ENCODE results near the gene CDK5RAP2. TPM values are rescaled to one million over a fixed set of nuclear protein-coding genes. Genes with fewer than 3 reads are reported as not detected.

Gene CDK5RAP2
- total and polyA plus RNA-seq, 10 of the 15 experiments (the other 5 are each of a cell fraction or from before 2014, with no cell fraction given): 16.2 to 53.5 (median 34.5) TPM

GRCh38 chr9:120396418-120396817 lies 183.5 kb downstream of the CDK5RAP2 start:
- no peak overlapping the region for H3K4me3 ChIP-seq
- no TSS peak for BruUV-seq (replicated peaks)
- H3K4me2 ChIP-seq (ENCODE audit: control insufficient read depth, insufficient read depth): no peak overlapping the region
- H3K79me2 ChIP-seq (ENCODE audit: control insufficient read depth, insufficient read depth, low read length): no peaks in the 10 kb centered on the region
- ChIA-PET POLR2A (no interaction called here), RAD21 (ENCODE audit: unreplicated experiment) (no interaction called here), CTCF (no interaction called here), SMC1A (ENCODE audit: uncharacterized antibody, unreplicated experiment) (no interaction called here)
- in situ Hi-C loops (cut with MboI): no loop called here
- no peaks in the 10 kb centered on the region for H3K9me3 ChIP-seq (replicated peaks; ENCODE audit: control insufficient read depth, insufficient read depth, low read length)
- H3K27ac ChIP-seq (ENCODE audit: control insufficient read depth, insufficient read depth): no peak overlapping the region
- no peak for DNase-seq (ENCODE audit: low read depth, low spot score)
- ATAC-seq: no peak
- 0 out of 2 replicates have a peak, but pooled peaks cover 2% of the 10 kb centered on the region for H4K20me1 ChIP-seq (ENCODE audit: control insufficient read depth, insufficient read depth)
- H3K9ac ChIP-seq (ENCODE audit: control insufficient read depth, insufficient read depth, low read length): no peak overlapping the region
- no peak for FAIRE-seq
- intact Hi-C loops (cut with micrococcal nuclease; ENCODE audit: unreplicated experiment): no loop called here
- no peaks in the 10 kb centered on the region for H3K27me3 ChIP-seq (replicated peaks in 1 of 2; ENCODE audit: control insufficient read depth in 2 of 2, insufficient read depth in 2 of 2, low read length in 1 of 2)
- H3K36me3 ChIP-seq (ENCODE audit: control insufficient read depth in 2 of 2, insufficient read depth in 2 of 2, low read length in 1 of 2): peaks cover 25 to 55% of the 10 kb centered on the region in 2 experiments
- H2AFZ ChIP-seq (ENCODE audit: control insufficient read depth, low read depth, low read length): no peak overlapping the region
- WGBS (ENCODE audit: insufficient coverage, insufficient replicate concordance, low lambda C conversion rate, missing lambda C conversion rate): 59% methylated on average over 3 of the region's 3 CpGs
- TF ChIP-seq MEF2B (IDR thresholded peaks at IDR 0.05; ENCODE audit: partially characterized antibody, poor library complexity, severe bottlenecking) (no peak), ZZZ3 (IDR thresholded peaks at IDR 0.05; ENCODE audit: control insufficient read depth, insufficient read length, low read depth) (no peak), PML (IDR thresholded peaks at IDR 0.05; ENCODE audit: low read length) (no peak), RELA (IDR thresholded peaks at IDR 0.05; ENCODE audit: borderline replicate concordance, partially characterized antibody) (no peak), CREM (IDR thresholded peaks at IDR 0.05; ENCODE audit: low read depth) (no peak), SUPT20H (IDR thresholded peaks at IDR 0.05; ENCODE audit: borderline replicate concordance, control insufficient read depth, low read depth, low read length) (no peak), E2F4 (IDR thresholded peaks at IDR 0.05; ENCODE audit: low read depth, low read length) (no peak)
- no peaks in the 10 kb centered on the region for H3K4me1 ChIP-seq (ENCODE audit: control insufficient read depth, insufficient read depth, low read length)

- ChIA-PET SMC1A (ENCODE audit: uncharacterized antibody, unreplicated experiment) (no interaction called here), CTCF (no interaction called here)
Observed at GRCh38 chr9:120395376-120395775, 184.6 kb downstream of the CDK5RAP2 start.

More at GRCh38 chr9:120395376-120395775, 184.6 kb downstream of the CDK5RAP2 start:
- Histone ChIP-seq H4K20me1 (ENCODE audit: control insufficient read depth, insufficient read depth) (0 out of 2 replicates have a peak, but pooled peaks cover 2% of the 10 kb centered on the region), H3K27ac (ENCODE audit: control insufficient read depth, insufficient read depth) (no peak overlapping the region), H3K4me2 (ENCODE audit: control insufficient read depth, insufficient read depth) (no peak overlapping the region), H3K4me3 (no peak overlapping the region), H3K4me1 (ENCODE audit: control insufficient read depth, insufficient read depth, low read length) (no peaks in the 10 kb centered on the region), H3K79me2 (ENCODE audit: control insufficient read depth, insufficient read depth, low read length) (no peaks in the 10 kb centered on the region), H3K36me3 (ENCODE audit: control insufficient read depth in 2 of 2, insufficient read depth in 2 of 2, low read length in 1 of 2) (peaks cover 24 to 52% of the 10 kb centered on the region in 2 experiments), H3K9ac (ENCODE audit: control insufficient read depth, insufficient read depth, low read length) (no peak overlapping the region), H3K9me3 (replicated peaks; ENCODE audit: control insufficient read depth, insufficient read depth, low read length) (no peaks in the 10 kb centered on the region), H2AFZ (ENCODE audit: control insufficient read depth, low read depth, low read length) (no peak overlapping the region), H3K27me3 (replicated peaks in 1 of 2; ENCODE audit: control insufficient read depth in 2 of 2, insufficient read depth in 2 of 2, low read length in 1 of 2) (no peaks in the 10 kb centered on the region)
- BruUV-seq (replicated peaks): no TSS peak
- ATAC-seq (no peak), DNase-seq (ENCODE audit: low read depth, low spot score) (no peak), FAIRE-seq (no peak)
- ChIA-PET POLR2A (no interaction called here), RAD21 (ENCODE audit: unreplicated experiment) (no interaction called here)
- 99% methylated on average over 7 of the region's 7 CpGs for WGBS (ENCODE audit: insufficient coverage, insufficient replicate concordance, low lambda C conversion rate, missing lambda C conversion rate)
- in situ Hi-C loops (cut with MboI): no loop called here
- intact Hi-C loops (cut with micrococcal nuclease; ENCODE audit: unreplicated experiment): no loop called here
- TF ChIP-seq MYB (IDR thresholded peaks at IDR 0.05; ENCODE audit: borderline replicate concordance, low read depth, low read length) (no peak), NFXL1 (IDR thresholded peaks at IDR 0.05; ENCODE audit: borderline replicate concordance) (no peak)
